HCT116 (cell line): Measurements from ENCODE around the gene SLCO6A1. TPM values are rescaled to one million over a fixed set of nuclear protein-coding genes. Genes with fewer than 3 reads are reported as not detected.

Experiments
- ATAC-seq: fragments of 200-7000 bp; cut with Tn5 transposase; 2 replicates; pipeline ENCODE4 v1.9.1; 2020; ENCODE audit warnings: mild to moderate bottlenecking, moderate library complexity
- BruUV-seq: library from RNA; stranded (reverse); fragments of 400-500 nt; replicated peaks from 2 replicates; lab custom pipeline; 2021; lab: Mats Ljungman, UMichigan
- CTCF ChIA-PET: fragments of 300-600 bp; sonication (Branson Sonifier 250); formaldehyde crosslinking; loops from one replicate; lab custom pipeline; 2021; ENCODE audit warnings: antibody characterized with exemption; lab: Charles Lee
- POLR2A ChIA-PET: fragments of 300-600, 350-600 bp; sonication (Branson Sonifier 250); formaldehyde crosslinking; loops from one replicate; lab custom pipeline; 2021; ENCODE audit warnings: antibody characterized with exemption; lab: Charles Lee
- RAD21 ChIA-PET, 2 experiments: fragments of 300-600 bp; sonication (Branson Sonifier 250); formaldehyde crosslinking; loops; one replicate each; lab custom pipeline; 2023; ENCODE audit warnings: low total read pairs in 2 of 2; ENCODE audit not compliant: uncharacterized antibody in 2 of 2, unreplicated experiment in 2 of 2, low non-redundant PET in 1 of 2; lab: Charles Lee
- DNase-seq: peaks from one replicate; pipeline ENCODE4 v3.0.0-alpha.2; 2010; ENCODE audit warnings: low read depth, low spot score
- H2AFZ ChIP-seq: fragments of 200-600 bp; shearing (Covaris generic), sonication (generic); 2 replicates; pipeline ENCODE4 v1.6.1; 2017; ENCODE audit warnings: low read depth, mixed run types, mixed read lengths, antibody characterized with exemption, low read length; ENCODE audit not compliant: poor library complexity, severe bottlenecking
- H3K27ac ChIP-seq: 2 replicates; pipeline ENCODE4 v1.5.1; 2012; ENCODE audit warnings: low read depth, low read length
- H3K27me3 ChIP-seq: fragments of 200-600 bp; sonication (generic); 2 replicates; pipeline ENCODE4 v1.6.1; 2016; ENCODE audit warnings: mixed run types, low read length, mixed read lengths; ENCODE audit not compliant: insufficient read depth
- H3K36me3 ChIP-seq, 2 experiments: fragments of 200-500 bp in 1 of 2; fragments of 200-600 bp in 1 of 2; sonication (Bioruptor generic) in 1 of 2; sonication (generic) in 1 of 2; 2 replicates each; pipeline versions ENCODE4 v1.5.1 to v1.6.1; 2014 to 2016; ENCODE audit warnings: low read length in 2 of 2, inconsistent platforms in 1 of 2, mixed read lengths in 1 of 2, mixed run types in 1 of 2; ENCODE audit not compliant: insufficient read depth in 2 of 2, control insufficient read depth in 1 of 2
- H3K4me1 ChIP-seq, 2 experiments: fragments of 200-600 bp in 1 of 2; sonication (generic) in 1 of 2; 2 replicates each; pipeline versions ENCODE4 v1.5.1 to v1.6.1; 2012 to 2017; ENCODE audit warnings: low read length in 2 of 2, inconsistent platforms in 1 of 2, mild to moderate bottlenecking in 1 of 2, mixed read lengths in 1 of 2, mixed run types in 1 of 2, moderate library complexity in 1 of 2; ENCODE audit not compliant: insufficient read depth in 2 of 2, control insufficient read depth in 1 of 2
- H3K4me2 ChIP-seq: fragments of 200-600 bp; sonication (generic); 2 replicates; pipeline ENCODE4 v1.6.1; 2017; ENCODE audit warnings: mixed run types, low read length, mixed read lengths
- H3K4me3 ChIP-seq, 2 experiments: fragments of 200-600 bp in 1 of 2; sonication (generic) in 1 of 2; replicated peaks in 1 of 2; 2 replicates each; pipeline ENCODE4 v1.5.1; 2011 to 2016; ENCODE audit warnings: low read length in 2 of 2, control low read depth in 1 of 2, low read depth in 1 of 2, mild to moderate bottlenecking in 1 of 2, mixed read lengths in 1 of 2, mixed run types in 1 of 2
- H3K79me2 ChIP-seq: fragments of 200-600 bp; sonication (generic); 2 replicates; pipeline ENCODE4 v1.6.1; 2017; ENCODE audit warnings: mild to moderate bottlenecking, mixed run types, low read length, moderate library complexity, mixed read lengths; ENCODE audit not compliant: insufficient read depth
- H3K9ac ChIP-seq: fragments of 200-600 bp; sonication (generic); 2 replicates; pipeline ENCODE4 v1.6.1; 2016; ENCODE audit warnings: low read length, mixed read lengths
- H3K9me2 ChIP-seq: fragments of 200-600 bp; sonication (generic), shearing (Covaris generic); 2 replicates; pipeline ENCODE4 v1.6.1; 2017; ENCODE audit warnings: mixed run types, mild to moderate bottlenecking, moderate library complexity; ENCODE audit not compliant: insufficient read depth
- H3K9me3 ChIP-seq, 2 experiments: fragments of 200-500 bp in 1 of 2; fragments of 200-600 bp in 1 of 2; sonication (Bioruptor generic) in 1 of 2; sonication (generic) in 1 of 2; 2 replicates each; pipeline ENCODE4 v1.6.1; 2014 to 2017; ENCODE audit warnings: low read length in 2 of 2, mixed read lengths in 2 of 2, inconsistent platforms in 1 of 2, low read depth in 1 of 2, mild to moderate bottlenecking in 1 of 2, mixed run types in 1 of 2, moderate library complexity in 1 of 2; ENCODE audit not compliant: control insufficient read depth in 1 of 2, insufficient read depth in 1 of 2
- H4K20me1 ChIP-seq: fragments of 200-600 bp; sonication (generic), shearing (Covaris generic); 2 replicates; pipeline ENCODE4 v1.6.1; 2017; ENCODE audit warnings: mixed run types, mild to moderate bottlenecking, moderate library complexity; ENCODE audit not compliant: insufficient read depth
- ATF3 ChIP-seq: IDR thresholded peaks from 2 replicates; pipeline ENCODE4 v1.6.1; 2012
- CBX3 ChIP-seq: IDR thresholded peaks from 2 replicates; pipeline ENCODE4 v1.6.1; 2012; ENCODE audit warnings: low read depth
- CEBPB ChIP-seq: IDR thresholded peaks from 2 replicates; pipeline ENCODE4 v1.6.1; 2012; ENCODE audit warnings: low read depth
- CTCF ChIP-seq, 3 experiments: fragments of 200-600 bp in 1 of 3; sonication (generic) in 1 of 3; IDR thresholded peaks in 2 of 3; conservative IDR thresholded peaks in 1 of 3; 2 replicates each; pipeline ENCODE4 v1.5.1; 2012 to 2017; ENCODE audit warnings: low read depth in 2 of 3, low read length in 2 of 3, antibody characterized with exemption in 1 of 3, borderline replicate concordance in 1 of 3, control low read depth in 1 of 3, mild to moderate bottlenecking in 1 of 3, mixed read lengths in 1 of 3, mixed run types in 1 of 3, moderate library complexity in 1 of 3; ENCODE audit not compliant: insufficient read depth in 1 of 3
- ELF1 ChIP-seq: IDR thresholded peaks from 2 replicates; pipeline ENCODE4 v1.6.1; 2012; ENCODE audit warnings: low read depth, borderline replicate concordance
- EZH2 ChIP-seq: fragments of 200-600 bp; sonication (generic); IDR thresholded peaks from 2 replicates; pipeline ENCODE4 v1.6.1; 2017; ENCODE audit warnings: antibody characterized with exemption, mixed run types
- EZH2phosphoT487 ChIP-seq: fragments of 200-600 bp; IDR thresholded peaks from 2 replicates; pipeline ENCODE4 v1.6.1; 2018; ENCODE audit warnings: antibody characterized with exemption, borderline replicate concordance
- JUND ChIP-seq: IDR thresholded peaks from 2 replicates; pipeline ENCODE4 v1.6.1; 2012
- MAX ChIP-seq: IDR thresholded peaks from 2 replicates; pipeline ENCODE4 v1.6.1; 2012
- RAD21 ChIP-seq: IDR thresholded peaks from 2 replicates; pipeline ENCODE4 v1.6.1; 2012; ENCODE audit warnings: low read depth, mild to moderate bottlenecking
- REST ChIP-seq: IDR thresholded peaks from 2 replicates; pipeline ENCODE4 v1.6.1; 2012; ENCODE audit warnings: low read depth
- SIN3A ChIP-seq: IDR thresholded peaks from 2 replicates; pipeline ENCODE4 v1.6.1; 2012; ENCODE audit warnings: low read depth
- SP1 ChIP-seq: IDR thresholded peaks from 2 replicates; pipeline ENCODE4 v1.6.1; 2012; ENCODE audit warnings: low read depth
- TCF7L2 ChIP-seq: IDR thresholded peaks from 2 replicates; pipeline ENCODE4 v1.7.0; 2011; ENCODE audit warnings: borderline replicate concordance, inconsistent platforms; ENCODE audit not compliant: insufficient read depth, insufficient read length; ENCODE audit errors: extremely low read depth
- YY1 ChIP-seq: IDR thresholded peaks from 2 replicates; pipeline ENCODE4 v1.6.1; 2011; ENCODE audit warnings: low read length, low read depth, moderate library complexity, mild to moderate bottlenecking; ENCODE audit not compliant: insufficient replicate concordance; ENCODE audit errors: extremely low read depth
- intact Hi-C: fragments of 100-400 bp; cut with micrococcal nuclease; formaldehyde crosslinking; loops from 2 replicates; pipeline ENCODE4 v1.10.0; 2022
- total RNA-seq: library from RNA; stranded (reverse); gene quantifications from one replicate; pipeline ENCODE4 v1.2.1, GENCODE V29; 2021; ENCODE audit not compliant: unreplicated experiment

The SLCO6A1 gene
- total RNA-seq, 1 experiment from 2014 or later, result 0.69 TPM

GRCh38 chr5:102537011-102537410, 38.2 kb upstream of the SLCO6A1 start:
- DNase-seq, result no peak
- H3K9me2 ChIP-seq, result no peaks in the 10 kb centered on the region
- no peak overlapping the region for H3K4me2 ChIP-seq
- H3K9me3 ChIP-seq, result no peaks in the 10 kb centered on the region
- no peak overlapping the region for H3K9ac ChIP-seq
- intact Hi-C loops, result loop anchor here (2.0 kb wide), 1 partner anchor 602 kb away; no protein-coding TSS in a partner anchor
- RAD21 ChIA-PET, result no interaction called here
- BruUV-seq, result no TSS peak
- no peaks in the 10 kb centered on the region for H3K4me1 ChIP-seq
- no peaks in the 10 kb centered on the region for H4K20me1 ChIP-seq
- no peak overlapping the region for H3K27ac ChIP-seq
- no peak for ATAC-seq
- no peak overlapping the region for H2AFZ ChIP-seq
- H3K4me3 ChIP-seq, result no peak overlapping the region
- CTCF ChIA-PET, result interaction anchor here (0.6 to 2.3 kb wide), 7 partner anchors 8 to 721 kb away, joined by 3 to 12 read pairs (median 5); partner anchors contain the start of gene MACIR
- no peaks in the 10 kb centered on the region for H3K27me3 ChIP-seq
- TF ChIP-seq CBX3 (no peak), JUND (no peak), CTCF (IDR thresholded peaks at IDR 0.05 in 2 of 3, conservative IDR thresholded peaks at IDR 0.05 in 1 of 3; ENCODE audit: borderline replicate concordance in 1 of 3, insufficient read depth in 1 of 3, low read depth in 2 of 3, low read length in 2 of 3) (no peak), EZH2 (no peak), REST (no peak), TCF7L2 (no peak), RAD21 (no peak), CEBPB (no peak), SIN3A (no peak), MAX (no peak), YY1 (no peak), ELF1 (no peak), SP1 (no peak), ATF3 (no peak), EZH2phosphoT487 (no peak)
- no peaks in the 10 kb centered on the region for H3K36me3 ChIP-seq
- H3K79me2 ChIP-seq, result no peaks in the 10 kb centered on the region
- POLR2A ChIA-PET, result no interaction called here
